Upper lobe of left lung (tissue), 6 donors: Measurements from ENCODE around the gene PLEK. TPM values are rescaled to one million over a fixed set of nuclear protein-coding genes. Genes with fewer than 3 reads are reported as not detected.
A peak's percentile ranks its signal among the peaks of the same experiment; 100 is the strongest.

Experiments
- ATAC-seq, 2 donors: fragments of 200-7000 bp; cut with Tn5 transposase; one replicate each; pipeline ENCODE4 v1.9.1; 2022; ENCODE audit warnings: mild to moderate bottlenecking in 2 of 2, moderate library complexity in 2 of 2; ENCODE audit not compliant: low FRiP score in 2 of 2
- DNase-seq, 2 donors: peaks; one replicate each; pipeline ENCODE4 v3.0.0-alpha.2; 2019 to 2020
- H3K27ac ChIP-seq, 4 donors: fragments of 200-600 bp; sonication (generic); one replicate each; pipeline ENCODE4 v1.5.1; 2016 to 2019
- H3K27me3 ChIP-seq, 4 donors: fragments of 200-600 bp; sonication (generic); one replicate each; pipeline ENCODE4 v1.5.1; 2017 to 2019
- H3K36me3 ChIP-seq, 4 donors: fragments of 200-600 bp; sonication (generic); one replicate each; pipeline ENCODE4 v1.5.1; 2016 to 2019
- H3K4me1 ChIP-seq, 4 donors: fragments of 200-600 bp; sonication (generic); one replicate each; pipeline ENCODE4 v1.5.1; 2018 to 2019
- H3K4me3 ChIP-seq, 4 donors: fragments of 200-600 bp; sonication (generic); one replicate each; pipeline ENCODE4 v1.5.1; 2017 to 2019; ENCODE audit warnings: mild to moderate bottlenecking in 2 of 4, moderate library complexity in 1 of 4
- H3K9me3 ChIP-seq, 4 donors: fragments of 200-600 bp; sonication (generic); one replicate each; pipeline ENCODE4 v1.5.1; 2018 to 2019
- EP300 ChIP-seq, 4 donors: sonication (generic); formaldehyde crosslinking; IDR thresholded peaks; one replicate each; pipeline ENCODE4 v1.5.1; 2017; ENCODE audit warnings: antibody characterized with exemption in 4 of 4, control low read depth in 2 of 4
- POLR2A ChIP-seq, 4 donors: fragments of 450-650 bp; IDR thresholded peaks; one replicate each; pipeline ENCODE4 v1.5.1; 2016 to 2017; ENCODE audit warnings: antibody characterized with exemption in 4 of 4, mild to moderate bottlenecking in 2 of 4
- POLR2AphosphoS5 ChIP-seq, 2 donors: sonication (generic); formaldehyde crosslinking; IDR thresholded peaks; one replicate each; pipeline ENCODE4 v1.5.1; 2017; ENCODE audit warnings: antibody characterized with exemption in 2 of 2
- WGBS, 2 donors: methylation state at CpG; one replicate each; pipeline ENCODE4 v1.1.5; 2017 to 2018; 5-methylcytosine and 5-hydroxymethylcytosine counted together
- total RNA-seq, 6 donors: library from RNA; depleted of rRNA in 4 of 6; stranded (reverse); fragments of >200 nt in 4 of 6; gene quantifications; one replicate each; pipeline versions ENCODE4 v1.1.0 to v1.2.1, GENCODE V29; 2016 to 2021
- TF ChIP-seq, protein P1 (sequence below), 6 experiments: fragments of 450-650 bp in 4 of 6; fragments of 200-600 bp in 2 of 6; sonication (generic) in 2 of 6; IDR thresholded peaks; one replicate each; pipeline ENCODE4 v1.5.1; 2016 to 2019; ENCODE audit warnings: antibody characterized with exemption in 6 of 6
- donor health status: DM: no; HTN: no; CAD: no; lungs with moderate emphysema.
- donor health status: DM: no; HTN: yes; CAD: no; lungs with severe emphysema.

Gene PLEK
- total RNA-seq, 6 donors from 2014 or later: 12.4 to 45.6 (median 17.0) TPM

DNA sequence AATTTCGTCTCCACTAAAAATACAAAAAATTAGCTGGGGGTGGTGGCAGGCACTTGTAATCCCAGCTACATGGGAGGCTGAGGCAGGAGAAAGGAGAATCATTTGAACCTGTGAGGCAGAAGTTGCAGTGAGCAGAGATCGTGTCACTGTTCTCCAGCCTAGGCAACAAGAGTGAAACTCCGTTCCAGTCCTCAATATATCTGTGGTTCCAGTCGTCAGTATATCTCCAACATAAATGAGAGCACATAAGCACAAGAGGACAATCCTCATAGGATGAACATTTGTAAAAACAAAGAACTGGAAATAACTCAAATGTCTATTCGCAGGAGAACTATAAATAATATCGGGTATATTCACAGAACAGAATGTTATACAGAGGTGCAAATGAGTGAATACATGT, 13.1 kb upstream of the PLEK start:
- no peak for TF ChIP-seq EP300 (IDR thresholded peaks at IDR 0.05)
- TF ChIP-seq, protein P1, sequence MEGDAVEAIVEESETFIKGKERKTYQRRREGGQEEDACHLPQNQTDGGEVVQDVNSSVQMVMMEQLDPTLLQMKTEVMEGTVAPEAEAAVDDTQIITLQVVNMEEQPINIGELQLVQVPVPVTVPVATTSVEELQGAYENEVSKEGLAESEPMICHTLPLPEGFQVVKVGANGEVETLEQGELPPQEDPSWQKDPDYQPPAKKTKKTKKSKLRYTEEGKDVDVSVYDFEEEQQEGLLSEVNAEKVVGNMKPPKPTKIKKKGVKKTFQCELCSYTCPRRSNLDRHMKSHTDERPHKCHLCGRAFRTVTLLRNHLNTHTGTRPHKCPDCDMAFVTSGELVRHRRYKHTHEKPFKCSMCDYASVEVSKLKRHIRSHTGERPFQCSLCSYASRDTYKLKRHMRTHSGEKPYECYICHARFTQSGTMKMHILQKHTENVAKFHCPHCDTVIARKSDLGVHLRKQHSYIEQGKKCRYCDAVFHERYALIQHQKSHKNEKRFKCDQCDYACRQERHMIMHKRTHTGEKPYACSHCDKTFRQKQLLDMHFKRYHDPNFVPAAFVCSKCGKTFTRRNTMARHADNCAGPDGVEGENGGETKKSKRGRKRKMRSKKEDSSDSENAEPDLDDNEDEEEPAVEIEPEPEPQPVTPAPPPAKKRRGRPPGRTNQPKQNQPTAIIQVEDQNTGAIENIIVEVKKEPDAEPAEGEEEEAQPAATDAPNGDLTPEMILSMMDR (IDR thresholded peaks at IDR 0.05): no peak
- TF ChIP-seq POLR2A (IDR thresholded peaks at IDR 0.05): no peak
- TF ChIP-seq POLR2AphosphoS5 (IDR thresholded peaks at IDR 0.05): no peak
- DNase-seq: no peak
- Histone ChIP-seq H3K9me3 (no peaks in the 10 kb centered on the region), H3K27ac (no peak overlapping the region), H3K36me3 (no peaks in the 10 kb centered on the region), H3K27me3 (no peaks in the 10 kb centered on the region), H3K4me3 (no peak overlapping the region), H3K4me1 (no peaks in the 10 kb centered on the region)
- 78 to 85% methylated on average over 6 of the region's 6 CpGs for WGBS, 2 donors
- ATAC-seq: no peak

DNA sequence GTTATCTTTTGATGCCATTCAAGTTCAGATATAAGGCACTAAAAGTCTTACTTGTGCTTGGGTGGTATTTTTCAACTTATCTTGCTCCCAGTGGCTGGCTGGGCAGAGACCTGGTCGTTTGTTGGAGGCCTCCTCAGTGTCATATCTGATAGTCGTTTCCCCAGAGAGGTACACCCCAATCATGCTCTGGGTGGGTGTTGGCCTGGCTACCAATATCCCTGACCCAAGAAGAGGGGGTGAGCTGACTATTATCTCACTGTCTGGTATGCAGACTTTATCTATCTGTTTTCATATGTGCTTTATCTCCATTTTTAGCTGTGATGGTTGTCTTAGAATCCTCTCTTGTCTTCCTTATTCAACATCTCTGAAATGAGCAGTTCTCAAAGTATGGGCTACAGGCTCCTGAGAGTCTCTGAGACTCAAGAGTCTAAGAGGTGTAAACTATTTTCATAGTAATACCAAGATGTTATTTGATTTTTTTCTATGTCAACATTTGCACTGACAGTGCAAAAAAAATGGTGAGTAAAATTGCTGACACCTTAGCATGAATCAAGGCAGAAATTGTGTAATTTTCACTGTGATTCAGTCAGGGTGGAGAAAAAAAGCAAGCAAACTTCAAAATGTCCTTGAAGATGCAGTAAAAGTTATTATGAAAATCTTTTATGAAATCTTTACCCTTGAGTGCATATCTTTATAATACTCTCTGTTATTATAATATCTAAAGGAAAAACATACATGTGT, 12.3 kb upstream of the PLEK start:
- WGBS, 2 donors: 24 to 28% methylated on average over 2 of the region's 2 CpGs
- H3K4me3 ChIP-seq: no peak overlapping the region
- DNase-seq (no peak), ATAC-seq (no peak)
- no peaks in the 10 kb centered on the region for H3K4me1 ChIP-seq
- H3K9me3 ChIP-seq: no peaks in the 10 kb centered on the region
- TF ChIP-seq POLR2A (IDR thresholded peaks at IDR 0.05) (no peak), EP300 (IDR thresholded peaks at IDR 0.05) (no peak), POLR2AphosphoS5 (IDR thresholded peaks at IDR 0.05) (no peak)
- TF ChIP-seq, protein P1 (IDR thresholded peaks at IDR 0.05): no peak
- no peak overlapping the region for H3K27ac ChIP-seq
- H3K36me3 ChIP-seq: no peaks in the 10 kb centered on the region
- H3K27me3 ChIP-seq: no peaks in the 10 kb centered on the region

DNA sequence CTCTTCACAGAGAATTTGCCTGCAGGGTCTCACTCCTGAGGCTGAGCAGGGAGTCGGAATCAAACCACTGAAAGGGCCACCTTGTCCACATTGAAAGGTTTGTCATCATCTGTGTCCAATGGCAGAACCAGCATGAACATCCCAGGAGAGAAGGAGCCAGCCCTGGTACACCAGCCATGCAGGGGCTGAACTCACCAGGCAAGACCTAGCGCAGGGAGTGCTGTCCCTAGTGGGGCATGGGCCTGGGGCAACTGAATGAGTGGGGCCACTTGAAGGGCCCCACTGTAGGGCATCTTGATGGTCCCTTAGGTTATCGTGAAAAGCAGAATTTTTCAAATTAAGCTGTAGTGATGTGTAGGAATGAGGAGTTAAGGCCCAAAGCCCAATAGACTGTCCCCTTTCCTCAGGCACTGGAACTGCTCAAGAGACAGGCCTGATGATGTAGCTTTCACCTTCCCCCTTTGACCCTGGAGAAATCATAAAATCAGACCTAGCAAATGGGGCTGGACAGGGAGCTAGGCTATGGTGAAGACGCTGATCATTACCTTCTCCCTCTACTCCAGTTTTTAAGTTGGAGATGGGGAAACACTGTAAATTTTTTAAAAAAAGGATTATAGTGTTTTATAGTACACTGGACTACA, 8.4 kb upstream of the PLEK start:
- TF ChIP-seq, protein P1 (IDR thresholded peaks at IDR 0.05): no peak
- TF ChIP-seq POLR2AphosphoS5 (IDR thresholded peaks at IDR 0.05) (no peak), EP300 (IDR thresholded peaks at IDR 0.05) (no peak), POLR2A (IDR thresholded peaks at IDR 0.05) (no peak)
- 96 to 99% methylated on average over 4 of the region's 4 CpGs for WGBS, 2 donors
- no peaks in the 10 kb centered on the region for H3K27me3 ChIP-seq

DNA sequence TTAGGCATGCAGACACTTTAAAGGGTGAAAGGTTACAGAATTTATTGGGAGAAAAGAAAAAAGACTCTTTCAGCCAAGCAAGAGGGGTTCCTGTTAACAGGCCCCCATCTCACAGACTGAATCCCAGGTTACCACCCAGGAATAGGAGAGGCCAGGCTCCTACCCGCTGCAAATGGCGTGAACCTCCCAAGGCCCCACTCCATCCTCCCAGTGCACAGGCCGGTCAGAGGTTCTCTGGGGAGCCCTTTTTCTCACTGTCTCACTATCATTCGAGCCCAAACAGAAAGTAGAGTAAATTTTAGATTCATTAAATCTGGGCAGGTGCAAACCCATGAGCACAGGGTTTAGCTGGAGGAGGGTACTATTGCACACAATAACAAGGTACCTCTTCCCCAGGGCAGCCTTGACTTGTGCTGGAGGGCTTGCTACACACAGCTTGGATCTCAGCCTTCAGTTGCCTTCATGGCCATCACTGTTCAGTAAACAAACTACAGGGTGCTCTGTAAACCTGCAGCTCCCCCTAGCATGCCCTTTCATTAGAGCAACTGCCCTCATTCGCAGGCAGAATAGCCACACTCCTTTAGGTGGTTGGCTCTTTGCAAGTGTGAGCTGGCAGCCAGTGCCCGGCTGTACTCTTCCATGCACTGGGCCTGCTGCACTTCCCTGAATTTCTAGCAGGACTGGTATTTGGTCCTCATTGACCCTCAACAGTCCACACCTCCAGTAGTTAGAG, 7.3 kb upstream of the PLEK start:
- 70 to 72% methylated on average over 6 of the region's 6 CpGs for WGBS, 2 donors
- TF ChIP-seq, protein P1 (IDR thresholded peaks at IDR 0.05): peak in 4 of 6 experiments; percentile 19 to 40 (median 38)
- TF ChIP-seq POLR2AphosphoS5 (IDR thresholded peaks at IDR 0.05) (no peak), POLR2A (IDR thresholded peaks at IDR 0.05) (no peak)
- Histone ChIP-seq H3K27ac (no peak overlapping the region), H3K36me3 (no peaks in the 10 kb centered on the region), H3K4me3 (no peak overlapping the region), H3K9me3 (no peaks in the 10 kb centered on the region), H3K27me3 (no peaks in the 10 kb centered on the region), H3K4me1 (peaks cover 0 to 8% (median 2%) of the 10 kb centered on the region in 4 donors)
- peak; percentile 66 to 67 for ATAC-seq
- peak in 1 of 2 donors; percentile 28 for DNase-seq

More for the DNA sequence above, 8.4 kb upstream of the PLEK start:
- Histone ChIP-seq H3K36me3 (no peaks in the 10 kb centered on the region), H3K4me1 (peaks cover 0 to 2% (median 0%) of the 10 kb centered on the region in 4 donors), H3K4me3 (no peak overlapping the region), H3K9me3 (no peaks in the 10 kb centered on the region), H3K27ac (no peak overlapping the region)
- DNase-seq (peak in 1 of 2 donors; percentile 2), ATAC-seq (no peak)
